ENCODE measurements around the gene NME1.

- TF ChIP-seq CTCF (IDR thresholded peaks at IDR 0.05) (no peak), POLR2A (IDR thresholded peaks at IDR 0.05) (no peak)
Measured at GRCh38 chr17:51197754-51198153, 44.4 kb downstream of the NME1 start.

All from Peyer's patch (tissue), 4 donors.